Left renal pelvis (tissue), 4 donors: ENCODE results near the gene SORL1. TPM values are rescaled to one million over a fixed set of nuclear protein-coding genes. Genes with fewer than 3 reads are reported as not detected.
"Not testable (repeated sequence)": the region's sequence is repeated elsewhere in the genome, so short reads cannot be mapped to it uniquely, and the experiment has no call there.

Source experiments
- DNase-seq, 4 donors: peaks; one replicate each; pipeline ENCODE4 v3.0.0-alpha.2; 2013; ENCODE audit warnings: low read depth in 4 of 4, low spot score in 3 of 4
- polyA plus RNA-seq, 4 donors: library from polyadenylated mRNA; unstranded; fragments of 120-200 nt; gene quantifications; one replicate each; pipeline ENCODE4 v1.2.1, GENCODE V29; 2013; ENCODE audit not compliant: insufficient read length in 4 of 4

Gene SORL1
- polyA plus RNA-seq, 4 donors = 3.6 to 57.3 (median 37.8) TPM

DNA sequence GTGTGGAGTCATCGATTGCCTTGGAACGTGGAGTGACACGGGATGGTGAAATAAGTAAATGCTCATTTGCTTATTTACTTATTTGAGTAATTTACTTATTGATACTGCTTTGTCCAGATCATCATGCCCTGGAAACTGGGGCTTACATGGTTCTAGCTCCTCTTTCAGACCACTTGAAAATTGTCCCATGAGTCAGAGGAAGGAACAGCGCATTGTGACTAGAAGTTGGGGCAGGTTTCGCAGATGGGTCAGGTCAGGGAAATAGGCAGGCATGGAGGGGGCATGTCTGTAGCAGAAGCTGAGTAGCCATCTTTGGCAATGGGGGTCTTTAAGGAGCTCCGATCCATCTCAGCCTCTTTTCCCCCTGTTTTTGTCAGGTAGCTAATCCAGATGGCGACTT, 104.8 kb downstream of the SORL1 start:
- no peak for DNase-seq

- DNase-seq = no peak
Measured at GRCh38 chr11:121557348-121557747, 105.2 kb downstream of the SORL1 start.

DNA sequence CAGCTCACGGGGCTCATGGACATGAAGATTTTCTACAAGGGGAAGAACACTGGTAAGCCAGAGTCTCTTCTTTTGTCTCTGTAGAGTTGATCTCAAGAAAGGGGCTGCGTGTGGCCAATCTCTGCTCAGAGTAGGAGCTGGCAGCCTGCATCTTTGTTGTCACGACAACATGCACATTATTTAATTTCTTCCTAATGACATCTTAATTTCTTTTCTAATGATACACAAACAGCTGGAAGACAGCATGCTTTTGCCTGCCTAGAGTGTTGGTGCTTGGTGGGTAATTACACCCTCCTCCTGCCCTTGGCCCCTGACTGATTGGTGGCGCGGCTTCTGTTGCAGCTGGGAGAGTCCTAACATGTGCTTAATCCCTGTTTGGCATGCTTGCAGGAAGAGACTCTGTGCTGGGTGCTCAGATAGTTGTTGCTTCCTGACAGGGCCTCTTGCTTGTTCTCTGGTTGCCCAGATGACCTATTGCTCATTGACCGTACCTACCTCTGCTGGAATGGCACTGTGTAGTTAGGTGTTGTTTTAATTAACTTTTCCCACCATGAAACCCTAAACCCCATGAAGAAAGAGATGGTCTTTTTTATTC, 107.6 kb downstream of the SORL1 start:
- DNase-seq = no peak

- DNase-seq = no peak
Measured at GRCh38 chr11:121560236-121560635, 108.1 kb downstream of the SORL1 start.

- DNase-seq = no peak
Measured at GRCh38 chr11:121561240-121561639, 109.1 kb downstream of the SORL1 start.

GRCh38 chr11:121561716-121562115, 109.6 kb downstream of the SORL1 start:
- no peak for DNase-seq

DNA sequence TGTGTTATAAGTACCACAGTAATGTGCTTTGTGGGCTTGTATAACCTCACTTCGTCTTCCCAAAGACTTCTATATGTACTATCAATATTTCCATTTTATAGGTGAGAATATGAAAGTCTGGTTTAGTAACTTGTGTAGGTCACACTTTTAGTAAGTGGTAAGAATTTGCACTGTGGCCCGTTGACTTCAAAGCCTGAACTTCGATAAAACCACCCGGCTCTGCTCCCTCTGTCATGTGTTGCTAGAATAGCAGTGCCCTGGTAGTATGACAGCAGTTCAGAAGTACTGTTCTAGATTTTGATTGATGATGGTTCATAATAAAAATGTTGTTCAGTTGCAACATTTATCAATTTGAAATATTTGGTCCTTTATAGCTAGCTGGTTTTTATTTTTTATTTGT, 110.9 kb downstream of the SORL1 start:
- no peak for DNase-seq

GRCh38 chr11:121563900-121564822, 112.0 kb downstream of the SORL1 start:
- no peak for DNase-seq

- DNase-seq = no peak
Measured at GRCh38 chr11:121564948-121565684, 113.0 kb downstream of the SORL1 start.

DNA sequence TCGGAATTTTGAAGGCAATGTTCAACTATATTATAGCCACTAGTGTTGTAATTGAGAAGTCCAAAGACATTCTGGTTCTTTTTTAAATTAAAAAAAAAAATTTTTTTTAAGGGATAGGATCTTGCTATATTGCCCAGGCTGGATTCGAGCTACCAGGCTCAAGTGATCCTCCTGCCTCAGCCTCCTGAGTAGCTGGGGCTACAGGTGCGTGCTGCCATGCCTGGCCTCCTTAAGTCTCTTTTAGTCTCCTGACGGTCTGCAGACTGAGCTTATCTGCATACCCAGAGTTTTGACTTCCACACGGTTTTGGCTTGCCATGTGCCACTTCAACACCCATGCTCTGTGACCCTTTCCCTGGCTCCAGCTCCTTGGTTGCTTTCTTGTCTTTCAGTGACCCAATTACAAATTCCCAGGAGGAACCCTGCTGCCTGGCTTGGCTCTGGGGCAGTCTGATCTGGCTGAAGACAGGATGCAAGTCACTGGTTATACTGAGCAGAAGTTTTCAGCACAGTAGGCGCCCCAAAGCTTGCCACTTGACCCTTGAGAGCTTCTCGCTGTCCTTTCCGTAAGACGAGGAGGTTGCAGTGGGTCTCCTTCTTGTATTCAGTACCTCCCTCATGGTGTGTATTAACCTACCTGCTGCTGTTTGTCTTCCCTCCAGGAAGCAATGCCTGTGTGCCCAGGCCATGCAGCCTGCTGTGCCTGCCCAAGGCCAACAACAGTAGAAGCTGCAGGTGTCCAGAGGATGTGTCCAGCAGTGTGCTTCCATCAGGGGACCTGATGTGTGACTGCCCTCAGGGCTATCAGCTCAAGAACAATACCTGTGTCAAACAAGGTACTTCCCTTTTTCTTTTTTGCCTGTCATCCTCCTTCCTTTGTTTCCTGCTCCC, 114.4 kb downstream of the SORL1 start:
- DNase-seq = no peak

- DNase-seq = no peak
Measured at GRCh38 chr11:121567995-121568394, 115.9 kb downstream of the SORL1 start.

GRCh38 chr11:121569332-121570299, 117.5 kb downstream of the SORL1 start:
- not testable (repeated sequence) for DNase-seq

DNA sequence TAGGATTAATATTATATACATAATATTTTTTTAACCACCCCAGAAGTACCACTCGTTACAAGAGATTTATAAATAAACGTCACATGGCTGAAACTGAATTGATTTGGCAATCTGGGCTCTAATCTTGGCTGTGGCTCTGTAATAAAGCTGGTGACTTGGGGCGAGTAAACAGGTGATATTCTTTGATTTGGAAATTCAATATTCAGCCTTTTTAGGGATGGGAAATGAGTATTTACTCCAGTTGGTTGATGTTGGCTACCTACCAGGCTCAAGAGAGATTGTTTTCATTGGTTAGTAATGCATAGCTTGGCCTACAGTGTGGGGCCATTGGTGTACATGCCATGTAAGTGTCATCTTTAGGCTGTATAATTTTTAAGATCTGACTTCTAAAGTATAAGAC, 118.3 kb downstream of the SORL1 start:
- DNase-seq = no peak

DNA sequence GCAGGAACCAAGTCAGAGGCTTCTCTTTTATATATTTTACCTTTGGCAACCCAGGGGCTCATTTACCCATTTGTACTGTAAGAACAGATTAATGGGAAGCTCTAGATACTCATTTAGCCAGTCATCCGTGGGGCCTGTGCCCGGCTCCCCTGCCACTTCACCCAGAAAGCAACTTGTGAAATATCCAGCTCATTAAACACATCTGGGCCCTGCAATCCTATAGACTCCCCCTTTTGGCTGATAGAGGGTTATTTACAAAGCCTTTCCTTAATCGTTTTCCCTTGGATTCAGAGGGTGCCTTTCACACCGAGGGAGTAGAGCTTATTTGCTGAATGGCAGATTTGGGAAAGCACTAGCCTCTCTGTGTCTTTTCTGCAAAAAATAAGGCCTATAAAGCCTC, 119.4 kb downstream of the SORL1 start:
- DNase-seq = no peak

GRCh38 chr11:121572571-121573059, 120.5 kb downstream of the SORL1 start:
- no peak for DNase-seq

DNA sequence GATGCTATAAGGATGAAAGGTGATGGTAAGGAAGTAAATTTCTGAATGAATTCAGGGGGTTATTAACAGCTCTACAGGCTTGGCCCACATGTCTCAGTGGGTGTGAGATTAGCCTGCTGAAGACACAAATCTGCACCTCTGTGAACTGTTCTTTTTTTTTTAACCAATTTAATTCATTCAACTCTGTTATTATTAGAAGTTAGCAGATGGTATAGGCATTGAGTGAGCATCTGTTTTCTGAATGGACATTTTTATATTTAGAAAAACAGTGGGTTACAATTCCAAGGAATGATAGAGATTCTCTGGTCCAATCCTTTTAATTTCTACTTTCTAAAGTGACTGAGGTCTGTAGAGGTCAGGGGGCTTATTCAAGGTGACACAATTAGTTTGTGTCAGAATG, 122.7 kb downstream of the SORL1 start:
- no peak for DNase-seq

DNA sequence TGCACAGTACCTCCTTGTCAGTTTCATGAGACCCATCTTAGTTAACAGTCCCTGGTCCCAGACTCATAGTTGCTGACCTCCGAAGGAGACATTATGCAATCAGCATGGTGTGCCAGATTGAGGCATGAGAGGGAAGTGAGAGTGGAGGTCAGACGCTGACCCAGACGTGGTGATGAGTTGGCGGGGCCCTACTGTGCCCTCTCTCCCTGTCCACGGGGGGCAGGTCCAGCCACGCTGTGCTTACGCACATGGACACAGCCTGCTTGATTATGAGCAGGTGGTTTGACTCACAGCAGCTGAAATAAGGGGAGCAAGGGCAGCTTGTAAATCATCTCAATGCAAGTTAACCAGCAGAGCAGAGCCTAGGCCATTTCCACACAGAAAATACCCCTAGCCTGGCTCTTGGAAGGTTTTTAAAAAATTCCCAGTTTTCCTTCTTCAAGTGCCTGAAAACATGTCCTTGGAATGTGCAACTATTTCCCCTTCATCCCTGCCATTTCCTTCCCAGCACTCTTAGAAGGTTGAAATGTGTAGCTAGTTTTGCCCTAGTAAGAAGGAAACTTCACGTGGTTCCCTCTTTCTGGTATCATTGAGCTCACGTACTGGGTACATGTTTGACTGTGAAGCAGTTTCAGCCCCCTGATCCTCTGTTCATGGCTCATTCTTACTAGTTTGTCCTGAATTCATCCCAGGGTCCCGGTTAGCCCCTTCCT, 123.3 kb downstream of the SORL1 start:
- peak in 3 of 4 donors; percentile 29 to 38 (median 29) for DNase-seq

GRCh38 chr11:121575963-121576290, 123.8 kb downstream of the SORL1 start:
- DNase-seq = no peak

GRCh38 chr11:121576531-121576930, 124.4 kb downstream of the SORL1 start:
- no peak for DNase-seq
